OCI-LY3 (cell line): ENCODE measurements around the gene PATE1.
A peak's percentile ranks its signal among the peaks of the same experiment; 100 is the strongest.

Experiments used
- EZH2phosphoT487 ChIP-seq: fragments of 200-600 bp; shearing (Covaris generic); IDR thresholded peaks from 2 replicates; pipeline ENCODE4 v1.6.1; 2018; ENCODE audit warnings: antibody characterized with exemption, mixed run types, low read depth
- TF ChIP-seq, protein P1 (sequence below): fragments of 200-600, 300-600 bp; sonication (generic); IDR thresholded peaks from 2 replicates; pipeline ENCODE4 v1.5.1; 2014; ENCODE audit warnings: antibody characterized with exemption, low read length, low read depth

DNA sequence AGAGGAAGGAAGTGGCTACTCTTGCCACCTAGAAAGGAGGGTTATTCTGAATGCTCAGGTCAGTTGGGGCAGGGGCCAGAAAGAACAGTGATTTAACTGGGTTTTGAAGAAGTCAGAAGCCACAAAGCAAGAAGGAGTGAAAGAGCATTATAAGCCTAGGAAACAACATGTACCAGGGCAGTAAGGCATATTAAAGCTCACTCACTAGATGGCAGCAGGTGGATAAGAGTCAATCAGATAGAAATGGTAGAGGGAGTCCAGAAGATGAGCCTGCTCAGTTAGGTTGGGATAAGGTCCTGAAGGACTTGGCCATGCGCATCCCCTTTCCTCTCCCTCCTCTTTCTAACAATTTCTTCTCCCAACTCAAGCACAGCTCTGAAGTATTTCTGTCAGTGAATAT is 22.0 kb upstream of the PATE1 start:
- TF ChIP-seq EZH2phosphoT487: no peak
- TF ChIP-seq, protein P1, sequence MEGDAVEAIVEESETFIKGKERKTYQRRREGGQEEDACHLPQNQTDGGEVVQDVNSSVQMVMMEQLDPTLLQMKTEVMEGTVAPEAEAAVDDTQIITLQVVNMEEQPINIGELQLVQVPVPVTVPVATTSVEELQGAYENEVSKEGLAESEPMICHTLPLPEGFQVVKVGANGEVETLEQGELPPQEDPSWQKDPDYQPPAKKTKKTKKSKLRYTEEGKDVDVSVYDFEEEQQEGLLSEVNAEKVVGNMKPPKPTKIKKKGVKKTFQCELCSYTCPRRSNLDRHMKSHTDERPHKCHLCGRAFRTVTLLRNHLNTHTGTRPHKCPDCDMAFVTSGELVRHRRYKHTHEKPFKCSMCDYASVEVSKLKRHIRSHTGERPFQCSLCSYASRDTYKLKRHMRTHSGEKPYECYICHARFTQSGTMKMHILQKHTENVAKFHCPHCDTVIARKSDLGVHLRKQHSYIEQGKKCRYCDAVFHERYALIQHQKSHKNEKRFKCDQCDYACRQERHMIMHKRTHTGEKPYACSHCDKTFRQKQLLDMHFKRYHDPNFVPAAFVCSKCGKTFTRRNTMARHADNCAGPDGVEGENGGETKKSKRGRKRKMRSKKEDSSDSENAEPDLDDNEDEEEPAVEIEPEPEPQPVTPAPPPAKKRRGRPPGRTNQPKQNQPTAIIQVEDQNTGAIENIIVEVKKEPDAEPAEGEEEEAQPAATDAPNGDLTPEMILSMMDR: peak; percentile 56
